Measurements from ENCODE around the gene PARD3.

PARD3 gene

DNA sequence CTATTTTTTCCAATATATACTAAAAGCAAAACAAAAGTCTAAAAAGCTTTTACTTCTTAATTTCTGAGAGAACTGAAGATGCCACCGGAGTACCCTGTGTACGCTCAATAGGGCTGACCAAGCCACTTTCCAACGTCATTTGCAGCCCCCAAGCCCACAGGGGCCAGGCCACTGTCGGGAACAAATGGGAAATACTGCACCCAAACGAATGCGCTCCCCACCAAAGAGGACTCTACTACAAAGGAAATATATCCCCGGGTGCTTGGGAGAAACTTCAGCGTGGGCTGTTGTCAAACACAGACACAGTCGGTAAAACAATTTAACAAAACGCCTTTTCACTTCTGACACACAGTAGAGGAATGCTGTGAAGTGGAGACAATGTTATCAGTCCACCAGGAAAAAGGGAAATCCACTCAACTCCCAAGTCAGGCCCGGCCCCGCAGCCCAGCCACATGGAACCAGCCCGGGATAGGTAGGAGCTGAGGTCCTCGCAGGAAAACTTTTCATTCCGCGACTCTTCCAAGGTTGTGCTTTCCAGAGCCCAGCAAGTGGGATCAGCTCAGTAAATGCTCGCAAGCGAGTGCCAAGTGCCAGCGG lies 1.4 kb downstream of the PARD3 start:
- Histone ChIP-seq H3K79me2 (ENCODE audit: insufficient read depth, low read length) (no peaks in the 10 kb centered on the region), H3K9me2 (replicated peaks; ENCODE audit: insufficient read depth, low read length) (no peaks in the 10 kb centered on the region), H3F3A (ENCODE audit: insufficient read depth) (no peaks in the 10 kb centered on the region), H3K36me3 (ENCODE audit: low read length) (no peaks in the 10 kb centered on the region), H3K4me2 (ENCODE audit: low read depth, low read length, poor library complexity, severe bottlenecking) (no peak overlapping the region), H3K27ac (ENCODE audit: low read depth, low read length) (no peak overlapping the region), H2AFZ (ENCODE audit: low read depth, low read length, severe bottlenecking) (no peak overlapping the region), H3K27me3 (ENCODE audit: low read length) (no peaks in the 10 kb centered on the region), H3K9ac (ENCODE audit: low read length) (no peak overlapping the region), H3K9me3 (ENCODE audit: insufficient read depth, low read length) (no peaks in the 10 kb centered on the region), H3K4me3 (ENCODE audit: insufficient read depth, low read length, poor library complexity, severe bottlenecking) (no peak overlapping the region), H4K20me1 (ENCODE audit: low read depth, low read length) (no peaks in the 10 kb centered on the region)
- TF ChIP-seq EZH2phosphoT487 (conservative IDR thresholded peaks at IDR 0.05; ENCODE audit: low read length) (no peak), CTCF (IDR thresholded peaks at IDR 0.05; ENCODE audit: insufficient read depth, low read length, poor library complexity, severe bottlenecking) (no peak)

GRCh38 chr10:34812771-34813170 lies 2.3 kb downstream of the PARD3 start:
- H3K36me3 ChIP-seq (ENCODE audit: low read length): no peaks in the 10 kb centered on the region
- no peak overlapping the region for H3K9ac ChIP-seq (ENCODE audit: low read length)
- no peak overlapping the region for H3K27ac ChIP-seq (ENCODE audit: low read depth, low read length)
- no peak overlapping the region for H2AFZ ChIP-seq (ENCODE audit: low read depth, low read length, severe bottlenecking)
- no peaks in the 10 kb centered on the region for H3K9me3 ChIP-seq (ENCODE audit: insufficient read depth, low read length)
- no peaks in the 10 kb centered on the region for H3K9me2 ChIP-seq (replicated peaks; ENCODE audit: insufficient read depth, low read length)
- no peaks in the 10 kb centered on the region for H4K20me1 ChIP-seq (ENCODE audit: low read depth, low read length)
- TF ChIP-seq EZH2phosphoT487 (conservative IDR thresholded peaks at IDR 0.05; ENCODE audit: low read length) (no peak), CTCF (IDR thresholded peaks at IDR 0.05; ENCODE audit: insufficient read depth, low read length, poor library complexity, severe bottlenecking) (no peak)
- H3K4me2 ChIP-seq (ENCODE audit: low read depth, low read length, poor library complexity, severe bottlenecking): no peak overlapping the region
- H3K79me2 ChIP-seq (ENCODE audit: insufficient read depth, low read length): no peaks in the 10 kb centered on the region
- H3K4me3 ChIP-seq (ENCODE audit: insufficient read depth, low read length, poor library complexity, severe bottlenecking): no peak overlapping the region
- no peaks in the 10 kb centered on the region for H3F3A ChIP-seq (ENCODE audit: insufficient read depth)
- H3K27me3 ChIP-seq (ENCODE audit: low read length): no peaks in the 10 kb centered on the region

DNA sequence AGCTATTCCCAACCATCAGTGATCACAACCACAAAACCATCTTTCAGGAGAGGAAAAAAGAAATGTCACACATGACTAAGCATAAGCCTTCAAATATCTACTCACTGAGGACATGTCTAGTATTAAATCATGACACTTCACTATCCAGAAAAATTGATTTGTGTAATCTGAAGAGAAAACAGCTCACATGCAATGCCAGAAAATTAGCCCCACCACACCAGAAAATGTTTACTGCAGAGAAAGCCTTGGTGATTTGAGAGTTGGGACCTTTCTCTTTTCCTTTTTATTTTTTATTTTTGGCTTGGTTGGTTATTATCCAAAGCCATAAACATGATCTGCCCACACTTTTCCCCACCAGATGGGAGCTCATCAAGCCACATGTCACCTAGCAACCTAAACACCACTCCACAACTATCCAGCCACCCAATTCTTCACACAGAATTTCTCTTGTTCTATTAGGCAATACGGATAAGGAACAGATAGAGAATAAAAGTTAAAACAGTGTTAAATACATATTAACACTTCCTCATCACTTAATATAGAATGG lies 3.1 kb downstream of the PARD3 start:
- no peak overlapping the region for H2AFZ ChIP-seq (ENCODE audit: low read depth, low read length, severe bottlenecking)
- H3K27ac ChIP-seq (ENCODE audit: low read depth, low read length): no peak overlapping the region
- H3K9me2 ChIP-seq (replicated peaks; ENCODE audit: insufficient read depth, low read length): no peaks in the 10 kb centered on the region
- H3F3A ChIP-seq (ENCODE audit: insufficient read depth): no peaks in the 10 kb centered on the region
- no peaks in the 10 kb centered on the region for H3K36me3 ChIP-seq (ENCODE audit: low read length)
- H3K9ac ChIP-seq (ENCODE audit: low read length): no peak overlapping the region
- no peaks in the 10 kb centered on the region for H4K20me1 ChIP-seq (ENCODE audit: low read depth, low read length)
- H3K4me3 ChIP-seq (ENCODE audit: insufficient read depth, low read length, poor library complexity, severe bottlenecking): no peak overlapping the region
- TF ChIP-seq CTCF (IDR thresholded peaks at IDR 0.05; ENCODE audit: insufficient read depth, low read length, poor library complexity, severe bottlenecking) (no peak), EZH2phosphoT487 (conservative IDR thresholded peaks at IDR 0.05; ENCODE audit: low read length) (no peak)
- no peaks in the 10 kb centered on the region for H3K79me2 ChIP-seq (ENCODE audit: insufficient read depth, low read length)
- no peaks in the 10 kb centered on the region for H3K9me3 ChIP-seq (ENCODE audit: insufficient read depth, low read length)
- H3K4me2 ChIP-seq (ENCODE audit: low read depth, low read length, poor library complexity, severe bottlenecking): no peak overlapping the region
- no peaks in the 10 kb centered on the region for H3K27me3 ChIP-seq (ENCODE audit: low read length)
